ENCODE measurements around the gene CCDC6.

DNA sequence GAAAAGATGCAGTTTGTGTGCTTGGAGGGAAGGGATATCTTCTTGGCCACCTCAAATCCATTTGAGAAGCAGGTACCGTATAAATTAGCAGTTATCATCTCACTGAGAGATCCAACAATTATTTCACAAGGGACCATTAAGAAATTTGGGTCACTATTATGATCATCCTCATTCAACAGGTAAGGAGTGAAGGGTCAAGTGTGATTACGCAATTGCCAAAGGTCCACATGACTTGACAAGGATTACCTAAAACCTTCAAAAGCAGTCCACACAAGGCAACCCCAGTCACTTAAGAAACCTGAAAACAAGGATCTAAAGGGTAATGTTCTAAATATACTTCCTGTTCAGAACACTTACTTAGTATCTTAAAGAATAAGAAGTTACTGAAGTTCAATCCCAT is 27.4 kb downstream of the CCDC6 start:
- TF ChIP-seq CTCF (IDR thresholded peaks at IDR 0.05): no peak
- TF ChIP-seq EP300 (IDR thresholded peaks at IDR 0.05): peak in 1 of 4 donors; percentile 39
